ENCODE data around the gene PAK1. TPM values are rescaled to one million over a fixed set of nuclear protein-coding genes. Genes with fewer than 3 reads are reported as not detected.

The PAK1 gene
- total RNA-seq, 1 experiment from 2014 or later = 26.1 TPM

- Histone ChIP-seq H3F3A (ENCODE audit: low read length, unreplicated experiment) (no peaks in the 10 kb centered on the region), H3K27me3 (ENCODE audit: low read length) (peaks cover 8% of the 10 kb centered on the region; the same call in 1 of the 2 replicates), H3K9me3 (ENCODE audit: low read length) (no peaks in the 10 kb centered on the region), H3K27ac (ENCODE audit: low read length) (no peak overlapping the region), H3K4me1 (ENCODE audit: insufficient read depth, low read length) (0 out of 2 replicates have a peak, but pooled peaks cover 4% of the 10 kb centered on the region), H3K9me2 (replicated peaks; ENCODE audit: low read length) (no peaks in the 10 kb centered on the region), H2AFZ (ENCODE audit: low read length) (no peak overlapping the region), H3K9ac (ENCODE audit: low read length) (no peak overlapping the region), H3K4me2 (ENCODE audit: low read length) (no peak overlapping the region), H3K36me3 (ENCODE audit: low read depth, low read length) (no peaks in the 10 kb centered on the region), H4K20me1 (ENCODE audit: low read length) (no peaks in the 10 kb centered on the region), H3K79me2 (ENCODE audit: low read length) (no peaks in the 10 kb centered on the region), H3K4me3 (ENCODE audit: low read length) (no peak overlapping the region)
- ATAC-seq (no peak), DNase-seq (no peak)
- POLR2A ChIA-PET (ENCODE audit: unreplicated experiment) = no interaction called here
- CTCF ChIA-PET = no interaction called here
- BruUV-seq (replicated peaks) = no TSS peak
- intact Hi-C loops (cut with micrococcal nuclease) = no loop called here
- no peak for TF ChIP-seq EZH2phosphoT487 (IDR thresholded peaks at IDR 0.05; ENCODE audit: borderline replicate concordance, low read length)
- no peak for TF ChIP-seq EZH2 (IDR thresholded peaks at IDR 0.05; ENCODE audit: low read length, unreplicated experiment)
- TF ChIP-seq CTCF (conservative IDR thresholded peaks at IDR 0.05; ENCODE audit: low read depth, low read length) = no peak
These were observed 16.6 kb downstream of the PAK1 start for GRCh38 chr11:77457340-77457739.

- ChIA-PET POLR2A (ENCODE audit: unreplicated experiment) (no interaction called here), CTCF (no interaction called here)
- TF ChIP-seq EZH2phosphoT487 (IDR thresholded peaks at IDR 0.05; ENCODE audit: borderline replicate concordance, low read length) = no peak
- no peak for TF ChIP-seq CTCF (conservative IDR thresholded peaks at IDR 0.05; ENCODE audit: low read depth, low read length)
- no peak for TF ChIP-seq EZH2 (IDR thresholded peaks at IDR 0.05; ENCODE audit: low read length, unreplicated experiment)
These were observed 18.2 kb downstream of the PAK1 start for GRCh38 chr11:77455740-77456139.

GRCh38 chr11:77454867-77455655 is 18.8 kb downstream of the PAK1 start:
- Histone ChIP-seq H3K9me2 (replicated peaks; ENCODE audit: low read length) (no peaks in the 10 kb centered on the region), H3K4me1 (ENCODE audit: insufficient read depth, low read length) (0 out of 2 replicates have a peak, but pooled peaks cover 4% of the 10 kb centered on the region), H3K27ac (ENCODE audit: low read length) (no peak overlapping the region), H4K20me1 (ENCODE audit: low read length) (no peaks in the 10 kb centered on the region), H3K27me3 (ENCODE audit: low read length) (peaks cover 8% of the 10 kb centered on the region; the same call in 1 of the 2 replicates), H3F3A (ENCODE audit: low read length, unreplicated experiment) (no peaks in the 10 kb centered on the region), H3K4me3 (ENCODE audit: low read length) (no peak overlapping the region), H3K79me2 (ENCODE audit: low read length) (no peaks in the 10 kb centered on the region), H3K9ac (ENCODE audit: low read length) (no peak overlapping the region), H3K9me3 (ENCODE audit: low read length) (no peaks in the 10 kb centered on the region), H2AFZ (ENCODE audit: low read length) (no peak overlapping the region), H3K4me2 (ENCODE audit: low read length) (no peak overlapping the region), H3K36me3 (ENCODE audit: low read depth, low read length) (no peaks in the 10 kb centered on the region)
- no TSS peak for BruUV-seq (replicated peaks)
- intact Hi-C loops (cut with micrococcal nuclease) = no loop called here
- ATAC-seq = no peak
- CTCF ChIA-PET = no interaction called here
- no peak for DNase-seq
- TF ChIP-seq EZH2phosphoT487 (IDR thresholded peaks at IDR 0.05; ENCODE audit: borderline replicate concordance, low read length) = no peak
- TF ChIP-seq EZH2 (IDR thresholded peaks at IDR 0.05; ENCODE audit: low read length, unreplicated experiment) = no peak
- TF ChIP-seq CTCF (conservative IDR thresholded peaks at IDR 0.05; ENCODE audit: low read depth, low read length) = no peak
- POLR2A ChIA-PET (ENCODE audit: unreplicated experiment) = no interaction called here

More at GRCh38 chr11:77455740-77456139, 18.2 kb downstream of the PAK1 start:
- 0 out of 2 replicates have a peak, but pooled peaks cover 4% of the 10 kb centered on the region for H3K4me1 ChIP-seq (ENCODE audit: insufficient read depth, low read length)
- no peak overlapping the region for H3K4me3 ChIP-seq (ENCODE audit: low read length)
- H3K27ac ChIP-seq (ENCODE audit: low read length) = no peak overlapping the region
- H3K79me2 ChIP-seq (ENCODE audit: low read length) = no peaks in the 10 kb centered on the region
- no peaks in the 10 kb centered on the region for H3K9me3 ChIP-seq (ENCODE audit: low read length)
- no peak overlapping the region for H2AFZ ChIP-seq (ENCODE audit: low read length)
- ATAC-seq (no peak), DNase-seq (no peak)
- H3F3A ChIP-seq (ENCODE audit: low read length, unreplicated experiment) = no peaks in the 10 kb centered on the region
- H4K20me1 ChIP-seq (ENCODE audit: low read length) = no peaks in the 10 kb centered on the region
- intact Hi-C loops (cut with micrococcal nuclease) = no loop called here
- H3K9me2 ChIP-seq (replicated peaks; ENCODE audit: low read length) = no peaks in the 10 kb centered on the region
- H3K9ac ChIP-seq (ENCODE audit: low read length) = no peak overlapping the region
- H3K27me3 ChIP-seq (ENCODE audit: low read length) = peaks cover 8% of the 10 kb centered on the region; the same call in 1 of the 2 replicates
- no peaks in the 10 kb centered on the region for H3K36me3 ChIP-seq (ENCODE audit: low read depth, low read length)
- no peak overlapping the region for H3K4me2 ChIP-seq (ENCODE audit: low read length)
- no TSS peak for BruUV-seq (replicated peaks)
